ENCODE results near the gene ZNF660. TPM values are rescaled to one million over a fixed set of nuclear protein-coding genes. Genes with fewer than 3 reads are reported as not detected.
"Not testable (repeated sequence)": the region's sequence is repeated elsewhere in the genome, so short reads cannot be mapped to it uniquely, and the experiment has no call there.

The ZNF660 gene
- 22.6 and 27.1 TPM in 2 replicates for total RNA-seq
- long read RNA-seq, full-length matches to known transcripts, result 42 of 49 reads
- long read RNA-seq, partial matches to known transcripts, result 1 of 49 reads
- long read RNA-seq, other reads (novel, unspliced or antisense), result 6 of 49 reads

DNA sequence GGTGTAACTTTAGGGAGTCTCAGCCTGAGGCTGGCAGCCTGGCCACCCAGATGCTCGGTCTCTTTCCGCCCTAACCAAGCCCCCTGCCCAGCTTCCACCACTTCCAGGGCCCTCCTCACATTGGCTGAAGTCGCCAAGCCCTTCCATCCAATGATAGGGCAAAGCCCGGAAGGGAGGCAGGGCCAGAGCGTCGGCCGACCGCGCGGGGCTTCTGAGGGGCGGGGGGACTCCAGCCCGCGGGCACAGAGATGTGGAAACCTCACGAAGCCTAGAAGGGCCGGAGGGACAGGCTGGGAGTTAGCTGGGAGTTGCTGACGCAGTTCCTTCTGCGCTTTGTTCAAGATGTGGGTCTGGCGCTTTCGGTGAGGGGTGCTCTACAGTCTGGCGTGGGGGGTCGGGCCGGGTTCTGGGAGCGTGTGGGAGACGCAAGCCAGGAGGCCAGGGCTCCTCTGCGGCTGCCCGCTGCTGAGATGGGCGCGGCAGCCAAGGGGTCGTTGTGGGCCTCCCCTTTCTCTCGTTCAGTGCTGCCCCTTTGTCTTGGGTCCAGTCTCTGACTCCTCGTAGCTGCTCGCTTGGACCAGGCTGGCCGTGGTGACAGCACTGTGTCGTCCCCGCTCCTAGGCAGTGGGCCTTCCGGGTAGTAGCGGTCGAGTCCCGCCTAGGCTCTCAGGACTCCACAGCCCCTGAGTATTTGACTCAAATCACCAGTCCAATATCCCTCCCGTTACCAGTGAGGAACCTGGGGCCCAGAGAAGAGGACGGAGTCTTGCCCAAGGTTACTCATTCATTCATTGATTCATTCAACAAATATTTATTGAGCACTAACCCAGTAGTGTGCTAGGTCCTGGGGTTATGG lies at the start of gene ZNF660:
Gene ZNF660 (plus strand): TSS at position 319 of the 856 bp plus-strand sequence. CDS start 9,230 bp downstream, outside the sequence.
- Mint-ChIP-seq H3K27me3 (no peaks in the 10 kb centered on the region), H3K9me3 (ENCODE audit: low read depth) (peaks cover 21% of the 10 kb centered on the region), H3K4me3 (ENCODE audit: low read depth) (peak within 1 kb of the TSS; percentile 89), H3K36me3 (ENCODE audit: insufficient read depth) (peaks cover 44% of the 10 kb centered on the region), H3K4me1 (ENCODE audit: low read depth) (peaks cover 17% of the 10 kb centered on the region), H3K27ac (peak within 1 kb of the TSS; percentile 99)
- TF ChIP-seq, protein P1, sequence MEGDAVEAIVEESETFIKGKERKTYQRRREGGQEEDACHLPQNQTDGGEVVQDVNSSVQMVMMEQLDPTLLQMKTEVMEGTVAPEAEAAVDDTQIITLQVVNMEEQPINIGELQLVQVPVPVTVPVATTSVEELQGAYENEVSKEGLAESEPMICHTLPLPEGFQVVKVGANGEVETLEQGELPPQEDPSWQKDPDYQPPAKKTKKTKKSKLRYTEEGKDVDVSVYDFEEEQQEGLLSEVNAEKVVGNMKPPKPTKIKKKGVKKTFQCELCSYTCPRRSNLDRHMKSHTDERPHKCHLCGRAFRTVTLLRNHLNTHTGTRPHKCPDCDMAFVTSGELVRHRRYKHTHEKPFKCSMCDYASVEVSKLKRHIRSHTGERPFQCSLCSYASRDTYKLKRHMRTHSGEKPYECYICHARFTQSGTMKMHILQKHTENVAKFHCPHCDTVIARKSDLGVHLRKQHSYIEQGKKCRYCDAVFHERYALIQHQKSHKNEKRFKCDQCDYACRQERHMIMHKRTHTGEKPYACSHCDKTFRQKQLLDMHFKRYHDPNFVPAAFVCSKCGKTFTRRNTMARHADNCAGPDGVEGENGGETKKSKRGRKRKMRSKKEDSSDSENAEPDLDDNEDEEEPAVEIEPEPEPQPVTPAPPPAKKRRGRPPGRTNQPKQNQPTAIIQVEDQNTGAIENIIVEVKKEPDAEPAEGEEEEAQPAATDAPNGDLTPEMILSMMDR (IDR thresholded peaks at IDR 0.05; ENCODE audit: unreplicated experiment), result no peak
- DNase-seq (ENCODE audit: low spot score, unreplicated experiment), result peak; percentile 68

DNA sequence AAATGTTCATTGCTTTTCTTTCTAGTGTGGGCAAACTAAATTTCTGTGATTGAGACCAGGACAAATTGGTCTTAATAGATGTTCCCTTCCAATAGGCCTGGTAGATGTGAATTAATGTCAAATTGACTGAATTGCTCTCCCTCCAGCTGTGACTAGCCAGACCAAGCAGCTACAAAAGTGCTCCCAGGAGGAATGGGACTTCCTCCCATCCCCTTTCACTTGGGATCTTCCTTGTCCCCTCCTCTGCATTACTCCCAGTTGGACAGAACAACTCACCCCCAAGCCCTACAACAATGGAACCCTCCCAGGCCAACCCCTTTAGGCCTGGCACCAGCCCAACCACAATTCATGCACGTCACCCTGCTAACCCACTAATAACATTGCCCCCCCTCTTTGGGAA lies 49.4 kb upstream of the ZNF660 start:
- no peak for DNase-seq (ENCODE audit: low spot score, unreplicated experiment)

DNA sequence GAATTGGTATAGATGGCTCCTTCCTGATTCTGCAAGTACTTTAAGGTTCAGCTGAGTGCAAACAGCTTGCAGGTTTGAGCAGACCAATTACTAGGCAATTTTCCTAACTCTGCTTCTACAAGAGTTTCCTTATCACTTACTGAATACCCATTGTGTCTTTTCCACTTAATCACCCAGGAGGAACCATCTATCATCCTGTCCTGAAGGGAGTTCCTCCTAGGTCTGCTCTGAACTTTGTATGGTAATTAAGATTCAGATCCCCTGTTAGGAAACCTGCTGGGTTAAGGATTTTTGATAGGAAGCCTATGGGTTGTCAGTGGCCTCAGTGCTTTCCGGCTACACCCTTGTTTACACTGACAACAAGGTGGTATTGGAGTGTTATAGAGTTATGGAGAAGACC lies 40.0 kb upstream of the ZNF660 start:
- not testable (repeated sequence) for H3K9me3 Mint-ChIP-seq (ENCODE audit: low read depth); H3K27ac Mint-ChIP-seq; H3K27me3 Mint-ChIP-seq; H3K36me3 Mint-ChIP-seq (ENCODE audit: insufficient read depth); H3K4me1 Mint-ChIP-seq (ENCODE audit: low read depth); DNase-seq (ENCODE audit: low spot score, unreplicated experiment); H3K4me3 Mint-ChIP-seq (ENCODE audit: low read depth)

More for the DNA sequence above, 49.4 kb upstream of the ZNF660 start:
- Mint-ChIP-seq H3K36me3 (ENCODE audit: insufficient read depth) (no peaks in the 10 kb centered on the region), H3K27ac (no peak overlapping the region), H3K9me3 (ENCODE audit: low read depth) (no peaks in the 10 kb centered on the region), H3K27me3 (peaks cover 15% of the 10 kb centered on the region), H3K4me1 (ENCODE audit: low read depth) (peaks cover 3% of the 10 kb centered on the region), H3K4me3 (ENCODE audit: low read depth) (no peak overlapping the region)
- TF ChIP-seq, protein P1 (IDR thresholded peaks at IDR 0.05; ENCODE audit: unreplicated experiment), result no peak

DNA sequence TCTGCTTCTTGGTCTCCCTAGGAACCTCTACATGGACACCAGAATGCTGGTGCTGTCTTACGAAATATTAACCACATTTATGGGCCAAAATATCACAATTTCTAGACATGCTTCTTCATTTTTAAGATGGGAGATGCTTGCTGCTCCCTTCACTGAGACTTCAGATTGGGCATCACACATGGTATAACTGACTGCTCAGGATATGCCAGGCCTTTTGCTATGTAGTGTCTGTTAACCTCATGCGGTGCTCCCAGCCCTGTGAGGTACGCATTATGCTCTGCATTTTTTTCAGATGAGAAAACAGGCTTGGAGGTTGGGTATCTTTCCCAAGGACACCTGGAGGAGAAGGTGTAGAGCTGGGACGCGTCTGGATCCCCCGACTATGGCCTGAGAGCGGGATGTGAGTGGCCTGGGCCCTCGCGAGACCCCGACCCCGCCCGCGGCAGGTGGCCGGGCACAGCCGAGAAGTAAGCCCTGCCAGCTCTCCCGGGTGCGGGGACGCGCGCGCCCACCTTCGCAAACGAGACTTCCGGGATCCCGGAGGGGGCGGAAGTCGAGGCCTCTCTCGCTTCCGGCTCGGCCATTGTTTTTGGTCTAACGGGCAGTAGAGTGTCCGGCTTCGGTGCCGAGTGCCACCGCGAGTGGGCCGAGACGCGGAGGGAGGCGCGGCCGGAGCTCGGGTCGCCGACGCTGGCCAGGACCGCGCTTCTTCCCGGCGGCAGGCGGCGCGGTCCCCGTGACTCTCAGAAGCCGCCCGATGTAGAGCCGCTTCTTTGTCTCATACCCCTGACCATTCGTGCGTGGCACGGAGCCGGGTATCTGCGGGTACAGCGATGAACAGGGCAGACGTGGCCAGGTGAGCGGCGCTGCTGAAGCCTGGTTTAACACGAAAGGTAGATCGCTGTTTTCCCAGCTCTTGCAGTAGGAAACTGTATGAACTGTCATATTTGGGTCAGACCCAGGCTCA lies 29.9 kb upstream of the ZNF660 start, which contains the start of gene ZKSCAN7:
Gene ZKSCAN7 (plus strand): TSS at position 568 of the 967 bp plus-strand sequence. CDS start 1,855 bp downstream, outside the sequence.
- peaks cover 8% of the 10 kb centered on the region for H3K27me3 Mint-ChIP-seq

DNA sequence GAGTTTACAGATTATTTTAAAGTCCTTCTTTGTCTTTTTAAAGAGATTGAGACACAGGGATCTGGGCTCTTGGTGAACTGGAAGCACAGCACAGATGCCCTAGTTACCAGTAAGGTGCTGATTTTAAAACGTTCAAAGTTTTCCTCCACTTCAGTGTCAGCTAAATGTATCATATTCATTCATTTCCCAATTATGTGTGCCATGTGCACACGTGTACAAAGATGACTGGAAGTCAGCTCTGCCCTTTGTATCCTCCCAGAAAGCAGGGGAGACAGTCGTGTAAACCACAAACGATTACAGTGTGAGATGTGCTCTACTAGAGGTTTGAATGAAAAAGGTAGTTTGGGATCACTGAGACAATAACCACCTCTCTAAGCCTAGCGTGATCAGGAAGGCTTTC lies 29.0 kb upstream of the ZNF660 start:
- Mint-ChIP-seq H3K4me3 (ENCODE audit: low read depth) (peak overlapping the region; percentile 93), H3K27ac (peak overlapping the region; percentile 98), H3K27me3 (peaks cover 8% of the 10 kb centered on the region), H3K9me3 (ENCODE audit: low read depth) (peaks cover 8% of the 10 kb centered on the region), H3K4me1 (ENCODE audit: low read depth) (peaks cover 17% of the 10 kb centered on the region), H3K36me3 (ENCODE audit: insufficient read depth) (peaks cover 36% of the 10 kb centered on the region)
- DNase-seq (ENCODE audit: low spot score, unreplicated experiment), result no peak
- TF ChIP-seq, protein P1 (IDR thresholded peaks at IDR 0.05; ENCODE audit: unreplicated experiment), result no peak

More for the DNA sequence above, 29.9 kb upstream of the ZNF660 start, which contains the start of gene ZKSCAN7:
- Mint-ChIP-seq H3K4me3 (ENCODE audit: low read depth) (peak within 1 kb of the TSS; percentile 93), H3K36me3 (ENCODE audit: insufficient read depth) (peaks cover 28% of the 10 kb centered on the region), H3K4me1 (ENCODE audit: low read depth) (peaks cover 17% of the 10 kb centered on the region), H3K9me3 (ENCODE audit: low read depth) (peaks cover 7% of the 10 kb centered on the region), H3K27ac (peak within 1 kb of the TSS; percentile 98)
- TF ChIP-seq, protein P1 (IDR thresholded peaks at IDR 0.05; ENCODE audit: unreplicated experiment), result peak; percentile 27
- DNase-seq (ENCODE audit: low spot score, unreplicated experiment), result peak; percentile 74
